OCI-LY7 (cell line): ENCODE measurements around the gene ANKRD9. TPM values are rescaled to one million over a fixed set of nuclear protein-coding genes. Genes with fewer than 3 reads are reported as not detected.
"Not testable (repeated sequence)": the region's sequence is repeated elsewhere in the genome, so short reads cannot be mapped to it uniquely, and the experiment has no call there.

Source experiments
- BruUV-seq: library from RNA; stranded (reverse); fragments of 400-500 nt; replicated peaks from 2 replicates; lab custom pipeline; 2021; lab: Mats Ljungman, UMichigan
- CTCF ChIA-PET: fragments of 300-600 bp; sonication (Branson Sonifier 250); formaldehyde crosslinking; loops from one replicate; lab custom pipeline; 2022; ENCODE audit warnings: antibody characterized with exemption; ENCODE audit not compliant: unreplicated experiment; lab: Charles Lee
- POLR2A ChIA-PET: fragments of 300-600 bp; sonication (Branson Sonifier 250); formaldehyde crosslinking; loops from one replicate; lab custom pipeline; 2022; ENCODE audit warnings: antibody characterized with exemption; lab: Charles Lee
- DNase-seq: peaks from one replicate; pipeline ENCODE4 v3.0.0-alpha.2; 2015; ENCODE audit warnings: low spot score
- H2AFZ ChIP-seq: fragments of 200-600 bp; sonication (generic), shearing (Covaris generic); 2 replicates; pipeline ENCODE4 v1.6.1; 2014; ENCODE audit warnings: mild to moderate bottlenecking, antibody characterized with exemption, low read length, moderate library complexity
- H3K27ac ChIP-seq: fragments of 200-600 bp; sonication (generic); 2 replicates; pipeline ENCODE4 v1.5.1; 2014; ENCODE audit warnings: mixed run types, low read depth, mild to moderate bottlenecking, moderate library complexity, low read length, inconsistent platforms; ENCODE audit not compliant: poor library complexity, severe bottlenecking
- H3K36me3 ChIP-seq: fragments of 200-600 bp; sonication (generic); 2 replicates; pipeline ENCODE4 v1.6.1; 2014; ENCODE audit warnings: mild to moderate bottlenecking, antibody characterized with exemption, low read length, moderate library complexity, mixed read lengths; ENCODE audit not compliant: insufficient read depth
- H3K4me1 ChIP-seq: fragments of 200-600 bp; sonication (generic); 2 replicates; pipeline ENCODE4 v1.5.1; 2014; ENCODE audit warnings: mild to moderate bottlenecking, low read length; ENCODE audit not compliant: insufficient read depth, poor library complexity, severe bottlenecking
- H3K4me2 ChIP-seq: fragments of 200-600 bp; sonication (generic); 2 replicates; pipeline ENCODE4 v1.6.1; 2014; ENCODE audit warnings: mild to moderate bottlenecking, low read length
- H3K4me3 ChIP-seq: fragments of 200-600 bp; sonication (generic); 2 replicates; pipeline ENCODE4 v1.5.1; 2014; ENCODE audit warnings: mild to moderate bottlenecking, low read depth, low read length; ENCODE audit not compliant: poor library complexity, severe bottlenecking
- H3K79me2 ChIP-seq: fragments of 200-600 bp; sonication (generic); 2 replicates; pipeline ENCODE4 v1.6.1; 2016; ENCODE audit warnings: low read depth, mild to moderate bottlenecking, low read length, moderate library complexity, mixed read lengths; ENCODE audit not compliant: insufficient read depth
- H3K9me2 ChIP-seq: fragments of 200-600 bp; sonication (generic); 2 replicates; pipeline ENCODE4 v1.6.1; 2016; ENCODE audit warnings: mild to moderate bottlenecking, low read length, mixed read lengths; ENCODE audit not compliant: insufficient read depth
- H3K9me3 ChIP-seq: fragments of 200-600 bp; sonication (generic); 2 replicates; pipeline ENCODE4 v1.6.1; 2014; ENCODE audit warnings: mild to moderate bottlenecking, mixed run types, low read length, mixed read lengths
- H4K20me1 ChIP-seq: fragments of 200-600 bp; sonication (generic); 2 replicates; pipeline ENCODE4 v1.6.1; 2014; ENCODE audit warnings: mild to moderate bottlenecking, antibody characterized with exemption, low read length, moderate library complexity, mixed read lengths; ENCODE audit not compliant: insufficient read depth
- CTCF ChIP-seq: fragments of 200-600 bp; sonication (generic); conservative IDR thresholded peaks from 2 replicates; pipeline ENCODE4 v1.5.1; 2014; ENCODE audit warnings: mild to moderate bottlenecking, antibody characterized with exemption, low read length, moderate library complexity, mixed read lengths
- EZH2phosphoT487 ChIP-seq: fragments of 200-600 bp; sonication (generic); IDR thresholded peaks from 2 replicates; pipeline ENCODE4 v1.6.1; 2018; ENCODE audit warnings: low read depth, borderline replicate concordance, mild to moderate bottlenecking, mixed run types, antibody characterized with exemption, low read length, moderate library complexity, mixed read lengths
- intact Hi-C: fragments of 100-400 bp; cut with micrococcal nuclease; formaldehyde crosslinking; loops from one replicate; pipeline ENCODE4 v1.10.0; 2022; ENCODE audit not compliant: unreplicated experiment
- total RNA-seq, 2 experiments: library from RNA; depleted of rRNA in 1 of 2; stranded (reverse); fragments of >200 nt in 1 of 2; shearing (Covaris generic) in 1 of 2; gene quantifications; 2 replicates each; pipeline ENCODE4 v1.2.3, GENCODE V29; 2014 to 2022

The ANKRD9 gene
- total RNA-seq, 2 experiments from 2014 or later, result 1.2 to 1.9 TPM

GRCh38 chr14:102523569-102524450 is 14.2 kb upstream of the ANKRD9 start:
- CTCF ChIA-PET, result interaction anchor here (0.7 to 1.2 kb wide), 4 partner anchors 14 to 162 kb away, joined by 3 to 5 read pairs (median 3); partner anchors contain the start of gene ANKRD9
- no peak for DNase-seq
- intact Hi-C loops, result loop anchor here (1.0 to 5.0 kb wide), 6 partner anchors 37 to 393 kb away; no protein-coding TSS in a partner anchor
- peak overlapping the region; percentile 51 for H3K4me2 ChIP-seq
- TF ChIP-seq EZH2phosphoT487, result no peak
- TF ChIP-seq CTCF, result no peak
- H3K4me3 ChIP-seq, result peak overlapping the region; percentile 31
- H3K4me1 ChIP-seq, result peaks cover 18% of the 10 kb centered on the region
- POLR2A ChIA-PET, result interaction anchor here (0.6 to 2.1 kb wide), 6 partner anchors 37 to 713 kb away, joined by 3 to 10 read pairs (median 6); no protein-coding TSS in a partner anchor
- H3K36me3 ChIP-seq, result no peaks in the 10 kb centered on the region
- no peaks in the 10 kb centered on the region for H4K20me1 ChIP-seq
- no peak overlapping the region for H3K27ac ChIP-seq
- H3K79me2 ChIP-seq, result no peaks in the 10 kb centered on the region
- H2AFZ ChIP-seq, result peak overlapping the region; percentile 67; the same call in 1 of the 2 replicates
- H3K9me3 ChIP-seq, result no peaks in the 10 kb centered on the region
- H3K9me2 ChIP-seq, result no peaks in the 10 kb centered on the region
- no TSS peak for BruUV-seq

- no TSS peak for BruUV-seq
- Histone ChIP-seq H3K9me3 (no peaks in the 10 kb centered on the region), H2AFZ (no peak overlapping the region), H4K20me1 (no peaks in the 10 kb centered on the region), H3K4me3 (no peak overlapping the region), H3K27ac (no peak overlapping the region), H3K4me2 (no peak overlapping the region), H3K36me3 (no peaks in the 10 kb centered on the region), H3K79me2 (no peaks in the 10 kb centered on the region), H3K9me2 (no peaks in the 10 kb centered on the region), H3K4me1 (peaks cover 18% of the 10 kb centered on the region)
- ChIA-PET POLR2A (interaction anchor here (0.7 kb wide), 1 partner anchor 389 kb away, joined by 6 read pairs; no protein-coding TSS in a partner anchor), CTCF (interaction anchor here (0.6 kb wide), 1 partner anchor 52 kb away, joined by 3 read pairs; no protein-coding TSS in a partner anchor)
- intact Hi-C loops, result loop anchor here (5.0 kb wide), 2 partner anchors 379 to 394 kb away; no protein-coding TSS in a partner anchor
- DNase-seq, result no peak
- TF ChIP-seq CTCF (no peak), EZH2phosphoT487 (no peak)
These were observed 13.6 kb upstream of the ANKRD9 start for GRCh38 chr14:102523200-102523568.

- DNase-seq, H3K36me3 ChIP-seq, H4K20me1 ChIP-seq, CTCF ChIA-PET, H3K79me2 ChIP-seq, H3K27ac ChIP-seq, H3K4me1 ChIP-seq, H3K9me3 ChIP-seq, H2AFZ ChIP-seq, H3K4me3 ChIP-seq, BruUV-seq, POLR2A ChIA-PET, H3K9me2 ChIP-seq, H3K4me2 ChIP-seq: not testable (repeated sequence)
- intact Hi-C loops, result loop anchor here (5.0 to 10.0 kb wide), 3 partner anchors 155 to 398 kb away; partner anchors contain the start of genes CINP and TECPR2
These were observed 10.1 kb upstream of the ANKRD9 start for GRCh38 chr14:102519709-102520108.
